HG03175 (cell line): ENCODE data around the gene PIGQ.

Experiments used
- ATAC-seq: cut with Tn5 transposase; IDR thresholded peaks from one replicate; pipeline ENCODE4 v1.9.1; 2021; ENCODE audit warnings: mild to moderate bottlenecking, moderate library complexity; ENCODE audit not compliant: unreplicated experiment

The PIGQ gene

GRCh38 chr16:533391-534123, 36.2 kb upstream of the PIGQ start:
- no peak for ATAC-seq

DNA sequence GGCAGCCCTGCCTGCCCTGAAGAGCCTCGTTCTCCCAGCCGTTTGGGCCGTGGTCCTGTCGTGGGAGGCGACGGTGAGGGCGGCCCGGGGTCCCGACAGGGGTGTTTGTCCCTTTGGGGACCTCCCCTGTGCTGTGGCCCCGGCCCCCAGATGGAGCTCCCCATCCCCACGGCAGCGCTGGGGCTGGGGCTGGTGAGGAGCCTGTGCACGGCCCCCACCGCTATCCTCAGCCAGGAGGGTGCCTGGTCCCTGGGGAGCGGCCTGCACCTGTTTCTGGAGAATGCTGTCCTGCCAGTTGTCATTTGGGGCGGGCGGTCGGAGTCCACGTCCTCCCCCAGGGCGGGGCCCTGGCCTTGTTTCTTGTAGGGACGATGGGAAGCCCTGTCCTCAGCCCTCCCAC, 35.6 kb upstream of the PIGQ start:
- ATAC-seq, result no peak

GRCh38 chr16:534856-535445, 34.8 kb upstream of the PIGQ start:
- no peak for ATAC-seq

GRCh38 chr16:535446-536405, 34.0 kb upstream of the PIGQ start:
- ATAC-seq, result no peak

DNA sequence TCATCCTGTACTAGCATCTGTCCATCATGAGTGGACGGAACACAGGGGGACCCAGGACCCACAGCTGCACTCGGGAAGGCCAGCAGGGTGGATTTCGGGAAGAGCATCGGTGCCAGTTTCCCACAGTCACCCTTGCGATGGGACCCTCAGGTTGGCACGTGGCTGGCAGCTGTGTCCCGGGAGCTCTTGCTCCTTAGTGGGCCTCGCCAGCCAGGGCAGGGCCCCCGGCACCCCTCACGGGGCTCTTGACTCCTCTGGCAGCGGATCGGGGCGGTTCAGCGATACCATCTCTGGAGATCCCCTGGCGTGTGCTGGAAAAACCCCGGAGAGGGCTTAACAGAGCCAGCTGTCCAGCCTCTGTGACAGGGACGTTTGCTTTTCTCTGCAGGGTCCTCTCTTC, 33.0 kb upstream of the PIGQ start:
- no peak for ATAC-seq

DNA sequence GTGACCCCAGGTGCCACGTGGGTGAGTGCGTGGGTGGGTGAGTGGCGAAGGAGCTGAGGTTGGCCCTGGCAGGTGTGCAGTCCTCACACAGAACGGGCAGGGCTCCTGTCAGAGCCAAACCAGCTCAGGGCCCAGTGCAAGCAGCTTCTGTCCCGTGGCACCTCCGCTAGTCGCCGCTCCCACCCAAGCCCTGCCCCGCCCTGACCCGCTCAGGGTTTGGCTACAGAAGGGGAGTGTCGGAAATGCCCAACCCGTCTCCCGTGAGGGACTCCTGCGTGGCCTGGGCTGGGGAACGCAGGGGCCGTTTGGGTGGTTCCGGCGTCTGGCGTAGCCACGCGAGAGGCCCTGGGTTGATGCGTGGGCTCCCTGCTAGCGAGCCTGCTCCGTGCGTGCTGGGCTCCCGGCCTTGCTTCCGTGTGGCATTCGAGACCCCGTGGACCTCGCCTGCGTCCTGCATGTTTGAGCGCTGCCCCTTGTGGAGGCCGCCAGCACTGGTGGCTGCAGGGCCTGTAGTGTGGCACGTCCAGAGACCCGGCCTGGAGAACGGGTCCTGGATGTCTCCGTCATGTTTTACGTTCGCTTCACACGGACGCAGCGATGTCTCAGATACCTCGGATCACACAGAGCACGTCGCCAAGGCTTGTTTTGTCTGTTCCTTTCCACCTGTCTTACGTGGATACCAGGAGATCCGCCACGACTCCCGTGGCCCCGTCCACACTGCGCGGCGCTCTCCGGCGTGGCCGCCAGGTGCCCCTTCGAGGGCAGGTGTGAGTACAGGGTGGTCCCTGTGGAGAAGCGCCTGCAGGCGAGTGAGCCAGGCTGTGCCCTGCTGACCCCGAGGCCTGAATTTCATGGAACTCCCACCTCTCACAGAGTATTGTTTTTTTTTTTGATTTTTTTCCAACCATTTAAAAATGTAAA, 32.1 kb upstream of the PIGQ start:
- ATAC-seq, result no peak

DNA sequence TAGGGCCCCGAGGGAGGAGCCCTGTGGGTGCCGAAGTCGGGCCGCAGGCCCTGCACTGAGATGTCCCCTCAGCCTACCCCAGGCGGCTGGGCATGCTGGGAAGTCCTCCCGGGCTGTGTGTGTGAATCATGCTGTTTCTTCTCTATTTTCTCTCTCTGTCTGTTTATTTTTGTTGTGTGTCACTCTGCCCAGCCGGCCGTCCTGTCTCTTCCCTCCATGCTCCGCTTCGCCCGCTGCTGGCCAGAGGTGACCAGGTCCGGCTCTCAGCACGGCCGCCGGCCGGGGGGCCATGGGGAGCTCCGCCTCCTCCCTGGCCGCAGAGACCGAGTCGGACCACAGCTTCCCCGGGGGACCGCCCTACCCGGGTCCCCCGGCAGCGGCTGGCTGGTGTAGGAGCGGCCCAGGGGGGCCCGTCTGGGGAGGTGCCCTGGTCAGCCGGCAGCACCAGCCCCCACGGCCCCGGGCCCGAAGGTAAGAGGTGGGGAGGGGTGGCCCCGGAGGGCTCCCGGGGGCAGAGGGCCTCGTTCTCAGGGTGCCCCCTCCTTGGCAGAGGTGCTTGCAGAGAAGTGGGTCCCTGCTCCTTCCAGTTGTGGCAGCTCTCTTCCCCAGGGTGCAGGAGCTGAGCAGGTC, 29.8 kb upstream of the PIGQ start:
- no peak for ATAC-seq

- ATAC-seq, result no peak
Observed at GRCh38 chr16:540645-541340, 29.0 kb upstream of the PIGQ start.

GRCh38 chr16:543301-544164, 26.2 kb upstream of the PIGQ start:
- no peak for ATAC-seq

DNA sequence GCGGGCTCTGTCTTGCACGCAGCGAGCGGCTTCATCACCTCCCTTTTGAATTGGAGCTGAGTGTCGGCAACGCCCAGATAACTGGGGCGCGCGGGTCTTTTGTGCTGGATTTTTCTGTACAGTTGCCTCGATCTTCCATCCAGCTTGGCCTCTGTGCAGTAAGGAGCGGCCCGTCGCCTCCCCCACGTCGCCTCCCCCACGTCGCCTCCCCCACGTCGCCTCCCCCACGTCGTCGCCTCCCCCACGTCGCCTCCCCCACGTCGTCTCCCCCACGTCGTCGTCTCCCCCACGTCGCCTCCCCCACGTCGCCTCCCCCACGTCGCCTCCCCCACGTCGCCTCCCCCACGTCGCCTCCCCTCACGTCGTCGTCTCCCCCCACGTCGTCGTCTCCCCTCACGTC, 25.3 kb upstream of the PIGQ start:
- no peak for ATAC-seq

DNA sequence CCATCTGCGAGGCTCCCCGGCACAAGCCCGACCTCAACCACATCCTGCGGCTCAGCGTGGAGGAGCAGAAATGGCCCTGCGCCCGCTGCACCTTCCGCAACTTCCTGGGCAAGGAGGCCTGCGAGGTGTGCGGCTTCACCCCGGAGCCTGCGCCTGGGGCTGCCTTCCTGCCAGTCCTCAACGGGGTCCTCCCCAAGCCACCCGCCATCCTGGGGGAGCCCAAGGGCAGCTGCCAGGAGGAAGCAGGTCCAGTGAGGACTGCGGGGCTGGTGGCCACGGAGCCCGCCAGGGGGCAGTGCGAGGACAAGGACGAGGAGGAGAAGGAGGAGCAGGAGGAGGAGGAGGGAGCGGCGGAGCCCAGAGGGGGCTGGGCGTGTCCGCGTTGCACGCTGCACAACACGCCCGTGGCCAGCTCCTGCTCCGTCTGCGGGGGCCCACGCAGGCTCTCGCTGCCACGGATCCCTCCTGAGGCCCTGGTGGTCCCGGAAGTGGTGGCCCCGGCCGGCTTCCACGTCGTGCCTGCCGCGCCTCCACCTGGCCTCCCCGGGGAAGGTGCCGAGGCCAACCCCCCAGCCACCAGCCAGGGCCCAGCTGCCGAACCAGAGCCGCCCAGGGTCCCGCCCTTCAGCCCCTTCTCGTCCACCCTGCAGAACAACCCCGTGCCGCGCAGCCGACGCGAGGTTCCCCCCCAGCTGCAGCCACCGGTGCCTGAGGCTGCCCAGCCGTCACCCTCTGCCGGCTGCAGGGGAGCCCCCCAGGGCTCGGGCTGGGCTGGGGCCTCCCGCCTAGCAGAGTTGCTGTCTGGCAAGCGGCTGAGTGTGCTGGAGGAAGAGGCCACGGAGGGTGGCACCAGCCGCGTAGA, 22.6 kb upstream of the PIGQ start:
- no peak for ATAC-seq

- no peak for ATAC-seq
Observed at GRCh38 chr16:548586-548985, 21.2 kb upstream of the PIGQ start.

DNA sequence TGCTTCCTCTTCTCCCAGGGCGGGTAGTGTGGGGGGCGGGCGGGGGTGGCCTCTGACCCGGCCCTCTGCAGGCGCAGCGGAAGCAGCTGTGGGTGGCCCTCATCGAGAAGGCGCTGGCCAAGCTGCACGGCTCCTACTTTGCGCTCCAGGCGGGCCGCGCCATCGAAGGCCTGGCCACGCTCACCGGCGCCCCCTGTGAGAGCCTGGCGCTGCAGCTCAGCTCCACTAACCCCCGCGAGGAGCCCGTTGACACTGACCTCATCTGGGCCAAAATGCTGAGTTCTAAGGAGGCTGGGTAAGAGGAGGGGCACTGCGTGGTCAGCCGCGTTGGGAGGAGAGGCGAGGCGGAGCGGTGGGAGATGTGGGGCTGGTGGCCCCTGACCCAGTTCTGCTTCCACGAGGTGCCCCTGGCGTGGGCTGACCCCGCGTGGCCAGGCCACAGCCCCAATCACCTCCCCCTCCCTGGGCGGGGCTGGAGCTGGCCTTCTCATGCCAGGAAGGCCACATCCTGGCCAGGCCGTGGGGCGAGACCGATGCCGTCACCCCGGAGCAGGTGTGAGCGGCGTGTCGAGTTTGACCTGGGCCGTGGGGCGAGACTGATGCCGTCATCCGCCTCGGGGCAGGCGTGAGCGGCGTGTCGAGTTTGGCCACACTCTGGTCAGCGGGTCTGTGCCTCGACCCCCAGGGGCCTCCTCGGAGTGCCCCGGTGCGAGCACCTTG, 20.1 kb upstream of the PIGQ start:
- no peak for ATAC-seq

- ATAC-seq, result no peak
Observed at GRCh38 chr16:551210-551609, 18.6 kb upstream of the PIGQ start.

DNA sequence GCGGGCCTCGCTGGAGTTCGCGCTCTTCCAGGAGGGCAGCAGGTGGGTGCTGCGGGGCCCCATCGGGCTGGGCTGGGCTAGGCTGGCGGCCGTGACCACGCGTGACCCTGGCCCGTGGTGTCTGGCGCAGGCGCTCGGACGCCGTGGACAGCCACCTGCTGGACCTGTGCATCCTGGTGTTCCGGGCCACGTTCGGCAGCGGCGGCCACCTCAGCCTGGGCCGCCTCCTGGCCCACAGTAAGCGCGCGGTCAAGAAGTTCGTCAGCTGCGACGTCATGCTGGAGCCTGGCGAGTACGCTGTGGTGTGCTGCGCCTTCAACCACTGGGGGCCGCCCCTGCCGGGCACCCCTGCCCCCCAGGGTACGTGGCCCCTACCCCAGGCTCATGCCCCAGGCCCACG, 17.6 kb upstream of the PIGQ start:
- ATAC-seq, result no peak

DNA sequence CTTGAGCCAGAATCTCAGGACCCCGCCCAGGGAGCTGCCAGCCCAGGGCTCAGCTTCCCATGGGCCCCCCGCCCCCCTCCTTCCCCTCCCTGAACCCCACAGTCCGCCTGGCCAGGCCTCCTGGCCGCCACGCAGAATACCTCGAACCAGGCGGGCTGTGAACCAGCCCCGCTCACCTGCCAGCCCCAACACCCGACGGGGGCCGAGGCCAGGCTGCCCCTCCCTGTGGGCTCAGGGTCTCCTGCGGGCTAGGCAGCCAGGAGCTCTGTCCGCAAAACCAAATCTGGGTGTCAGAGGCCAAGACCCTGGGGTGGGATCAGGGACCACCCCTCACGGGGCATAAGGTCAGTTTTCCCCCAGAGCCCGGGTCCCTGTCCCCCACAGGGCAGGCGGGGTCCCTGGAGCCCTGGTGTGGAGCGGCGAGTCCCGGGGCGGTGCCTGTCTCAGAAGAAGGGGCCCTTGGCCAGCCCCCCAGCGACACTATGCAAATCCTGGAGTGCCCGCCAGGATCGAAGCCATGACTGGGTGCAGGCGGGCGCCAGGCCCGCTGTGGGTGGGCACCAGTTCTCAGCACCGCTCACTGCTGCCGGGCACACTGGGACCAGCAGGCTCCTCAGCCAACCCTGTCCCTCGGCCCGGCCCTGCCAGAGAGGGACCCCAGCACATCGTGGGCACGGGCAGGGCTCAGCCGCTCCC, 16.0 kb upstream of the PIGQ start:
- no peak for ATAC-seq

DNA sequence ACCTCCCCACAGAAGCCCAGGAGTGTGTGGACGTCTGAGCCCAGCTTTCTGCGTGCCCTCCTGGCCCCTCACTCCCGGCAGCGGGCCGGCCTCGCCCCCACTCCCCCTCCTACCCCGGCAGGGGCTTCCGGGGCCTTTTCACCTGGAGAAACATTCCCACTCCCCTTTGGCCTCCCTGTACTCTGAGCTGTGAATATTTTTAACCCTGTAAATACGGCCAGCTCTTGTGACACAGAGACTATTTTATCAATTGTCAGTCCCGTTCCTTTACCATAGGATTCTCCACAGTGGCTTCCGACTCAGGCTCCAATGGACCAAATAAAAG, 15.5 kb upstream of the PIGQ start:
- ATAC-seq, result no peak
